NCI-H2029 treated with DMSO at 0.1 percent for 48 hours (cell line): ENCODE results near the gene PDCD1.

ENCODE experiments used
- DNase-seq: peaks from one replicate; lab custom pipeline; 2025; lab: John Stamatoyannopoulos, UW

PDCD1 gene

GRCh38 chr2:241865416-241865956 lies 6.8 kb upstream of the PDCD1 start:
- DNase-seq = no peak

GRCh38 chr2:241864850-241865213 lies 6.1 kb upstream of the PDCD1 start:
- no peak for DNase-seq

- DNase-seq = no peak
These were observed 5.6 kb upstream of the PDCD1 start for GRCh38 chr2:241864168-241864849.

GRCh38 chr2:241863536-241863954 lies 4.9 kb upstream of the PDCD1 start:
- no peak for DNase-seq

GRCh38 chr2:241862775-241863535 lies 4.3 kb upstream of the PDCD1 start:
- no peak for DNase-seq

- no peak for DNase-seq
These were observed 3.4 kb upstream of the PDCD1 start for GRCh38 chr2:241862093-241862492.

GRCh38 chr2:241861264-241861663 lies 2.6 kb upstream of the PDCD1 start:
- no peak for DNase-seq

GRCh38 chr2:241860184-241861078 lies 1.7 kb upstream of the PDCD1 start:
- DNase-seq = no peak

GRCh38 chr2:241859436-241860183 lies 916 bp upstream of the PDCD1 start:
- no peak for DNase-seq

- DNase-seq = no peak
These were observed 332 bp upstream of the PDCD1 start for GRCh38 chr2:241859017-241859435.

GRCh38 chr2:241857572-241858121 lies 1.0 kb downstream of the PDCD1 start:
- DNase-seq = no peak

GRCh38 chr2:241857041-241857541 lies 1.6 kb downstream of the PDCD1 start:
- no peak for DNase-seq

GRCh38 chr2:241855888-241856422 lies 2.7 kb downstream of the PDCD1 start:
- DNase-seq = no peak

- DNase-seq = no peak
These were observed 3.3 kb downstream of the PDCD1 start for GRCh38 chr2:241855245-241855887.

GRCh38 chr2:241854342-241855244 lies 4.1 kb downstream of the PDCD1 start:
- no peak for DNase-seq

GRCh38 chr2:241853651-241854341 lies 4.9 kb downstream of the PDCD1 start:
- DNase-seq = no peak

GRCh38 chr2:241852981-241853631 lies 5.6 kb downstream of the PDCD1 start:
- DNase-seq = no peak
